ENCODE data around the gene VPS8. TPM values are rescaled to one million over a fixed set of nuclear protein-coding genes. Genes with fewer than 3 reads are reported as not detected.
"Not testable (repeated sequence)": the region's sequence is repeated elsewhere in the genome, so short reads cannot be mapped to it uniquely, and the experiment has no call there.

The VPS8 gene
- total RNA-seq, 4 donors from 2014 or later, result 31.0 to 39.0 (median 32.6) TPM

DNA sequence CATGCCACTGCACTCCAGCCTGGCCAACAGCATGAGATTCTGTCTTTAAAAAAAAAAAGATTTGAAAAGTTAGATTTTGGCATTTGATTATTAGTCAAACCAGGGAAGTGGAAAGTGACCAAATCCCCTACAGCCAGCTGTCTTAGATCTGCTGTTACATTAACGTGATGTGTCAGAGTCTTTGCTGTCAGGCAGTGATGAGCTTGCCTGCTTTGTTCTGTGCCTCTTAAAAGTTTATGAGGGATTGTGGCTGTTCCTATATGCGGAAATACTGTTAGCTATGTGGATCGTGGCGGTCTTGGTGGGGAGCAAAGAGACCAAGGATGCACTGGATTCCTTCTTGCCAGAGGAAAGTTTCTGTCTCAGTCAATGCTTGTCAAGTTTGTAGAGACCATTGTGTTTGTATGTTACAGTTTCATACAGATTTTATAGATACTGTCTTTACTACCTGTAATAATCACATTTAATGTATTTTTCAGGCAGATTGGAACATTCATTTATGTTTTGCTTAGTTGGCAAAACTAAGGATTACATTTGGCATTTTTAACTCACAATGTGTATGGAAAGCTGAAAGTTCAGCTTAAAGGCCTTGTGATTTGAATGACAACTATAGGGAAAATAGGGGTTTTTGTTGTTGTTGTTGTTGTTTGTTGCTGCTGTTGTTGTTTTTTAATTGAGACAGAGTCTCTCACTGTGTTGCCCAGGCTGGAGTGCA, 137.4 kb downstream of the VPS8 start:
- TF ChIP-seq, protein P1, sequence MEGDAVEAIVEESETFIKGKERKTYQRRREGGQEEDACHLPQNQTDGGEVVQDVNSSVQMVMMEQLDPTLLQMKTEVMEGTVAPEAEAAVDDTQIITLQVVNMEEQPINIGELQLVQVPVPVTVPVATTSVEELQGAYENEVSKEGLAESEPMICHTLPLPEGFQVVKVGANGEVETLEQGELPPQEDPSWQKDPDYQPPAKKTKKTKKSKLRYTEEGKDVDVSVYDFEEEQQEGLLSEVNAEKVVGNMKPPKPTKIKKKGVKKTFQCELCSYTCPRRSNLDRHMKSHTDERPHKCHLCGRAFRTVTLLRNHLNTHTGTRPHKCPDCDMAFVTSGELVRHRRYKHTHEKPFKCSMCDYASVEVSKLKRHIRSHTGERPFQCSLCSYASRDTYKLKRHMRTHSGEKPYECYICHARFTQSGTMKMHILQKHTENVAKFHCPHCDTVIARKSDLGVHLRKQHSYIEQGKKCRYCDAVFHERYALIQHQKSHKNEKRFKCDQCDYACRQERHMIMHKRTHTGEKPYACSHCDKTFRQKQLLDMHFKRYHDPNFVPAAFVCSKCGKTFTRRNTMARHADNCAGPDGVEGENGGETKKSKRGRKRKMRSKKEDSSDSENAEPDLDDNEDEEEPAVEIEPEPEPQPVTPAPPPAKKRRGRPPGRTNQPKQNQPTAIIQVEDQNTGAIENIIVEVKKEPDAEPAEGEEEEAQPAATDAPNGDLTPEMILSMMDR (IDR thresholded peaks at IDR 0.05), result no peak
- TF ChIP-seq POLR2A (IDR thresholded peaks at IDR 0.05; ENCODE audit: low read depth), result no peak
- no peak for TF ChIP-seq POLR2AphosphoS5 (IDR thresholded peaks at IDR 0.05)
- TF ChIP-seq EP300 (IDR thresholded peaks at IDR 0.05), result no peak
- Histone ChIP-seq H3K27ac (replicated peaks in 1 of 4) (no peak overlapping the region), H3K4me1 (peaks cover 0 to 9% (median 0%) of the 10 kb centered on the region in 4 donors), H3K9me3 (no peaks in the 10 kb centered on the region), H3K36me3 (peaks cover 0 to 36% (median 4%) of the 10 kb centered on the region in 4 donors), H3K4me3 (no peak overlapping the region), H3K27me3 (no peaks in the 10 kb centered on the region)
- no peak for DNase-seq (ENCODE audit: extremely low spot score)
- 84% methylated on average over 4 of the region's 4 CpGs for WGBS
- intact Hi-C loops (cut with DNase I), result no loop called here

DNA sequence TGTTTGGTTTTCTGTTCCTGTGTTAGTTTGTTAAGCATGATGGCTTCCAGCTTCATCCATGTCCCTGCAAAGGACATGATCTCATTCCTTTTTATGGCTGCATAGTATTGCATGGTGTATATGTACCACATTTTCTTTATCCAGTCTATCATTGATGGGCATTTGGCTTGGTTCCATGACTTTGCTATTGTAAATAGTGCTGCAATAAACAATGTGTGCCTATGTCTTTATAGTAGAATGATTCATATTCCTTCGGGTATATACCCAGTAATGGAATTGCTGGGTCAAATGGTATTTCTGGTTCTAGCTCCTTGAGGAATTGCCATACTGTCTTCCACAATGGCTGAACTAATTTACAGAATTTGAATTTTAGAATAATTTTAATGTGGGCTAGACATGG, 138.8 kb downstream of the VPS8 start:
- intact Hi-C loops (cut with DNase I); H3K27ac ChIP-seq (replicated peaks in 1 of 4); H3K4me3 ChIP-seq; H3K4me1 ChIP-seq; H3K9me3 ChIP-seq; DNase-seq (ENCODE audit: extremely low spot score); H3K27me3 ChIP-seq: not testable (repeated sequence)
- peaks cover 0 to 31% (median 6%) of the 10 kb centered on the region in 4 donors for H3K36me3 ChIP-seq
- WGBS, result 82% methylated on average over 1 of the region's 1 CpG

DNA sequence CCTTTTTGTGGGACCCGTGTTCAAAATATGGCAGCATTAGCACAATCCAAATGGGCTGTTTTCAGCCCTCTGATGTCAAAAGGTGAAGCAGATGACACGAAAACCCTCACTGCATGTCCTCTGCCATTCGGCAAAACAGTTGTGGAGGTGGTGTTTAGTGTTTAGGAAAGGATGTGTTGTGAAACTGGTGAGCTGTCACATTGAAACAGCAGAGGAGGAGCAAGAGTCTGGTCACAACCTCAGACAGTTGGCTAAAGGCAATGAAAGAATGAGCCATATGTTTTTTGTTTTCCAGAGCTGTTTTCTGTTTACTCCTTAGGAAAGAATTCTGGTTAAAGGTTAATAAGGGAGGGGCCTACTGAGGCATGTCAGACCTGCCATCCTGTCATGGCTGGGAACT, 140.7 kb downstream of the VPS8 start:
- TF ChIP-seq, protein P1 (IDR thresholded peaks at IDR 0.05), result no peak
- no peak for TF ChIP-seq EP300 (IDR thresholded peaks at IDR 0.05)
- no peak for TF ChIP-seq POLR2A (IDR thresholded peaks at IDR 0.05; ENCODE audit: low read depth)
- TF ChIP-seq POLR2AphosphoS5 (IDR thresholded peaks at IDR 0.05), result no peak
- H3K36me3 ChIP-seq, result peaks cover 0 to 32% (median 5%) of the 10 kb centered on the region in 4 donors
- no peaks in the 10 kb centered on the region for H3K9me3 ChIP-seq
- H3K27me3 ChIP-seq, result no peaks in the 10 kb centered on the region
- H3K4me1 ChIP-seq, result peaks cover 0 to 9% (median 0%) of the 10 kb centered on the region in 4 donors
- 87% methylated on average over 3 of the region's 3 CpGs for WGBS
- H3K4me3 ChIP-seq, result no peak overlapping the region
- no peak overlapping the region for H3K27ac ChIP-seq (replicated peaks in 1 of 4)
- intact Hi-C loops (cut with DNase I), result no loop called here
- no peak for DNase-seq (ENCODE audit: extremely low spot score)

DNA sequence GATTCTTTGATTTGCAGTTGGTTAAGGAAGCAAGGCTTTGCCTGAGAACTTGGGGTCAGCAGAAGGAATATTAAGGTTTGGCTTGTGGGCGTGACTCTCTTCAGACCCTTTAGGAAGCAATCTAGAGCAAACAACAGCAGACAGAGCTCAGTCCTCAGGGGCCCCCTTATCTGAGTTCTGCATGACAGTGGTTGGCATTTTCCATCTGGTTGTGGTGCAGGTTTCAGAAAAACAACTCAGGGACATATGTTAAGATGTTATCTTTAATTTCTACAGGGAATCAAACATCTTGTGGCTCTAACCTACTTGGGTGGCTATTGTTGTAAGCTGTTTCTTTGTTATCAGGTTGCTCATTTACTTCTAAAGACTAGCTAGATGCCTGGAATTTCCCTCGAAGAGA, 141.4 kb downstream of the VPS8 start:
- WGBS, result 50% methylated on average over 2 of the region's 2 CpGs
- H3K9me3 ChIP-seq, result no peaks in the 10 kb centered on the region
- H3K36me3 ChIP-seq, result peaks cover 0 to 40% (median 12%) of the 10 kb centered on the region in 4 donors
- TF ChIP-seq EP300 (IDR thresholded peaks at IDR 0.05) (no peak), POLR2A (IDR thresholded peaks at IDR 0.05; ENCODE audit: low read depth) (no peak), POLR2AphosphoS5 (IDR thresholded peaks at IDR 0.05) (no peak)
- TF ChIP-seq, protein P1 (IDR thresholded peaks at IDR 0.05), result no peak
- no peaks in the 10 kb centered on the region for H3K27me3 ChIP-seq
- H3K27ac ChIP-seq (replicated peaks in 1 of 4), result no peak overlapping the region
- intact Hi-C loops (cut with DNase I), result no loop called here
- H3K4me1 ChIP-seq, result peaks cover 0 to 9% (median 0%) of the 10 kb centered on the region in 4 donors
- H3K4me3 ChIP-seq, result no peak overlapping the region
- no peak for DNase-seq (ENCODE audit: extremely low spot score)

DNA sequence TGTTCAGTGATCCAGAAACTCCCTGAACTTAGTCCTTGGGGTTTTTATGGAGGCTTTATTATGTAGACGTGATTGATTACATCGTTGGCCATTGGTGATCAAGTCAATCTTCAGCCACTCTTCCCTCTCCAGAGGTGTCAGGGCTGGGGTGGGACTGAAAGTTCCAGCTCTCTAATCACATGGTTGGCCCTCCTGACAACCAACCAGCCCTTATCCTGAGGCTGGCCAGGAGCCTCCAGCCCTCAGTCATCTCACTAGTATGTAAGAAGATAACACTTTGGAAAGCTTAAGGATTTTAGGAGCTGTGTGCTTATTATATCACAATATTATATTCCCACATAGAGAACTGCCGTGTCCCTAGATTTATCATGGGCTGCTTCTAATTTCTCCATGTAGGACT, 142.3 kb downstream of the VPS8 start:
- Histone ChIP-seq H3K9me3 (no peaks in the 10 kb centered on the region), H3K4me1 (peaks cover 0 to 9% (median 0%) of the 10 kb centered on the region in 4 donors), H3K4me3 (no peak overlapping the region), H3K27me3 (no peaks in the 10 kb centered on the region), H3K36me3 (peaks cover 0 to 46% (median 13%) of the 10 kb centered on the region in 4 donors), H3K27ac (replicated peaks in 1 of 4) (no peak overlapping the region)
- intact Hi-C loops (cut with DNase I), result no loop called here
- 92% methylated on average over 3 of the region's 3 CpGs for WGBS
- TF ChIP-seq EP300 (IDR thresholded peaks at IDR 0.05) (no peak), POLR2A (IDR thresholded peaks at IDR 0.05; ENCODE audit: low read depth) (no peak), POLR2AphosphoS5 (IDR thresholded peaks at IDR 0.05) (no peak)
- TF ChIP-seq, protein P1 (IDR thresholded peaks at IDR 0.05), result no peak
- no peak for DNase-seq (ENCODE audit: extremely low spot score)

DNA sequence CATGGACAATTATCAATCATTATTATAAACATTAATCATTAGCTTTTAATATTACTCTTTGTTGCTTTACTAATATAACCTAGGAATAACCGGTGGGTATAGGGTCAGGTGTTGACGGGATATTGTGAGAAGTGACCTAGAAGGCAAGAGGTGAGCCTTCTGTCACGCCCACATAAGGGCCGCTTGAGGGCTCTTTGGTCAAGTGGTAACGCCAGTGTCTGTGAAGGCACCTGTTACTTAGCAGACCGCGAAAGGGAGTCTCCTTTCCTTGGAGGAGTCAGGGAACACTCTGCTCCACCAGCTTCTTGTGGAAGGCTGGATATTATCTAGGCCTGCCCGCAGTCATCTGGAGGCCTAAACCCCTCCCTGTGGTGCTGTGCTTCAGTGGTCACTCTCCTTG, 142.9 kb downstream of the VPS8 start:
- H3K27me3 ChIP-seq; H3K4me1 ChIP-seq; H3K27ac ChIP-seq (replicated peaks in 1 of 4); DNase-seq (ENCODE audit: extremely low spot score); H3K9me3 ChIP-seq; H3K4me3 ChIP-seq; intact Hi-C loops (cut with DNase I): not testable (repeated sequence)
- H3K36me3 ChIP-seq, result peaks cover 0 to 52% (median 13%) of the 10 kb centered on the region in 4 donors
- 96% methylated on average over 8 of the region's 8 CpGs for WGBS
